Stimulated activated naive CD4-positive, alpha-beta T cell (primary cell): Measurements from ENCODE around the gene PDCD1.
"Not testable (repeated sequence)": the region's sequence is repeated elsewhere in the genome, so short reads cannot be mapped to it uniquely, and the experiment has no call there.

ENCODE experiments used
- DNase-seq, 6 experiments: peaks; one replicate each; lab custom pipeline; 2025; lab: John Stamatoyannopoulos, UW

PDCD1 gene

DNA sequence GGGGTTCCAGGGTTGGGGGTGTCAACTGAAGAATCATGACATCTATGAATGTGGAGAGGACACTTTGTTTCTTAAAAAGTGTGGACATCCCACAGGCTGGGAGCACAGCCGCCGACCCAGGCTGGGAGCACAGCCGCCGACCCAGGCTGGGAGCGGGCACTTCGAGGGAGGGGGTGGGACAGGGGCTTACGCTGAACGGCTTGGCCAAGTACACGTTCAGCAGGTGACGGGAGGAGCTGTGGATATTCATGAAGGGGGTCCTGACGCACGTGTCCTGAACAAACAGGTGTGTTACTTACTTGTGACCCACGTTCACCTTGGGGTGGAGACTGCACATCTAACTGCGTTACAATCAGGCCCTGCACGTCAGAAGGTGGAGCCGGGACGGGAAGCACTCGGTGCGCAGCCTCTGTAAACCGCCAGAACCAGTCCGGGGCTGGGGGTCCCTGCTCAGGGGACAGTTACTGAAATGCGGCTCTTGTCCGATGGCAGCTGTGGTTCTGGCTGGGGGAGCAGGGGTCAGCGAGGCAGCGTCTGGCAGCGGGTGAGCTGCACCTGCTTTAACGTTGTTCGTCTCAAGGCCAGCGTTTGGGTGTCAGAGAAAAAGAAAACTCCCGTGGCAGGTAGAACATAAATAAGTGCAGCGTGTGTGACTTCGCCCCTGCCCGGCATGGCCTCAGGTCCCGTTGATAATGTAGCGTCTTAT, 58.3 kb downstream of the PDCD1 start:
- DNase-seq = not testable (repeated sequence)
